DMS153 treated with DMSO at 0.1 percent for 48 hours (cell line): Measurements from ENCODE around the gene BAD.
A peak's percentile ranks its signal among the peaks of the same experiment; 100 is the strongest.
"Not testable (repeated sequence)": the region's sequence is repeated elsewhere in the genome, so short reads cannot be mapped to it uniquely, and the experiment has no call there.

Experiments used
- DNase-seq: peaks from one replicate; lab custom pipeline; 2025; ENCODE audit not compliant: unreplicated experiment; lab: John Stamatoyannopoulos, UW

The BAD gene

GRCh38 chr11:64246871-64247728, 37.4 kb downstream of the BAD start, which contains the start of gene PPP1R14B:
TSS of gene PPP1R14B (minus strand) at chr11:64246943. CDS start at chr11:64246673, 270 bp downstream.
- peak; percentile 72 for DNase-seq

GRCh38 chr11:64246621-64246870, 37.9 kb downstream of the BAD start:
- not testable (repeated sequence) for DNase-seq

GRCh38 chr11:64245797-64246620, 38.5 kb downstream of the BAD start:
- DNase-seq, result no peak

GRCh38 chr11:64245401-64245796, 39.1 kb downstream of the BAD start:
- DNase-seq, result no peak

GRCh38 chr11:64244966-64245365, 39.5 kb downstream of the BAD start:
- DNase-seq, result no peak

- DNase-seq, result no peak
Observed at GRCh38 chr11:64244107-64244506, 40.4 kb downstream of the BAD start.

- no peak for DNase-seq
Observed at GRCh38 chr11:64243236-64243854, 41.1 kb downstream of the BAD start.

- no peak for DNase-seq
Observed at GRCh38 chr11:64241491-64242374, 42.7 kb downstream of the BAD start.

GRCh38 chr11:64241241-64241490, 43.3 kb downstream of the BAD start:
- peak; percentile 96 for DNase-seq

- DNase-seq, result peak; percentile 92
Observed at GRCh38 chr11:64240435-64241240, 43.8 kb downstream of the BAD start, which contains the start of gene FKBP2. TSS of gene FKBP2 (plus strand) at chr11:64241095. CDS start at chr11:64242388, 1,293 bp downstream.

- no peak for DNase-seq
Observed at GRCh38 chr11:64239662-64240434, 44.6 kb downstream of the BAD start.

GRCh38 chr11:64238999-64239398, 45.5 kb downstream of the BAD start:
- no peak for DNase-seq

- DNase-seq, result no peak
Observed at GRCh38 chr11:64238076-64238475, 46.4 kb downstream of the BAD start.

- DNase-seq, result peak; percentile 96
Observed at GRCh38 chr11:64237484-64237951, 46.9 kb downstream of the BAD start.

GRCh38 chr11:64235437-64236161, 48.9 kb downstream of the BAD start:
- no peak for DNase-seq

- no peak for DNase-seq
Observed at GRCh38 chr11:64234647-64235379, 49.7 kb downstream of the BAD start.

- no peak for DNase-seq
Observed at GRCh38 chr11:64233913-64234586, 50.4 kb downstream of the BAD start, which contains the start of gene VEGFB. TSS of gene VEGFB (plus strand) at chr11:64234584. CDS start at chr11:64234834, 250 bp downstream.
